ENCODE measurements around the gene IGF2BP3. TPM values are rescaled to one million over a fixed set of nuclear protein-coding genes. Genes with fewer than 3 reads are reported as not detected.
A peak's percentile ranks its signal among the peaks of the same experiment; 100 is the strongest.

IGF2BP3 gene
- total RNA-seq, 1 experiment from 2014 or later, result 111 TPM

DNA sequence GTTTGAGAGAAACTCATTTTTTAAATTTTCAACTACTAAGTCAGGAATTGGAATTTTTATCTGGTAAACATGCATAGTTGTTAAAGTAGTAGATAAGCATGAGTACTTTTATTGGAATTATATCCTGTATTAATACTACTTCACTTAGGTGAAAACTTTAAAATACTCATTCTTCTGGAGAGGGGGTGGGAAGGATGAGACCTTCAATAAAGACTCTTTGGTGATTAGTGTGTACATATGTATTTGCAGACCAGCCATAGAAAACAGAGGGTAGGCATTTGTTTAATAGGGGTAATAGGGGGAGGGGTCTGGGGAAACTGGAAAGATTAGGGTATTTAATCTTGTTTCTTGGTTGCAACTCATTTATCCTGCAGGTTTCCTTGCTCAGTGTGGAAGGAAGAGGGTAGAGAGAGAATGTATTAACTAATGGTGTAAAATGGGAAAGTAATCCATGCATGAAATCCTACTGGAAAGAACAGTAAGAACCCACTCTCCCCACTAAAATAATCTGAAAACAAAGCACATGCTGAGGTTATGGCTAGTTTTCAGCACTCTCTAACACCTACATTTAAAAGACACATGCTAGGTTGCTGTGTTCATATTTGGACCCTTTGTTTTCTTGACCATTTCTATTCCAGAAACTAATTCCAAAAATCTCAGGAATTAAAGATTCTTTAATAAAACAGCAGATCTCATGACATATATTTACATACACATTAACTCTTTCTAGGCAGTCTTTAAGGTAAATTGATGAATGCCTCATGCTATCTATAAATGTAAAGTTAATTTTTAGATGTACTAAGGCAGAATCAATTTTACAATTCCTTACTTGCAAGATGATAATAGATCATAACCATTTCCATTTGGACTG, 6.2 kb upstream of the IGF2BP3 start:
- Mint-ChIP-seq H3K27ac (ENCODE audit: unreplicated experiment) (peak overlapping the region; percentile 63), H3K4me3 (ENCODE audit: low read depth, unreplicated experiment) (peak overlapping the region; percentile 69), H3K36me3 (ENCODE audit: insufficient read depth, unreplicated experiment) (peaks cover 44% of the 10 kb centered on the region), H3K27me3 (ENCODE audit: unreplicated experiment) (no peaks in the 10 kb centered on the region), H3K4me1 (ENCODE audit: low read depth, unreplicated experiment) (peaks cover 19% of the 10 kb centered on the region), H3K9me3 (ENCODE audit: low read depth, unreplicated experiment) (no peaks in the 10 kb centered on the region)
- TF ChIP-seq, protein P1, sequence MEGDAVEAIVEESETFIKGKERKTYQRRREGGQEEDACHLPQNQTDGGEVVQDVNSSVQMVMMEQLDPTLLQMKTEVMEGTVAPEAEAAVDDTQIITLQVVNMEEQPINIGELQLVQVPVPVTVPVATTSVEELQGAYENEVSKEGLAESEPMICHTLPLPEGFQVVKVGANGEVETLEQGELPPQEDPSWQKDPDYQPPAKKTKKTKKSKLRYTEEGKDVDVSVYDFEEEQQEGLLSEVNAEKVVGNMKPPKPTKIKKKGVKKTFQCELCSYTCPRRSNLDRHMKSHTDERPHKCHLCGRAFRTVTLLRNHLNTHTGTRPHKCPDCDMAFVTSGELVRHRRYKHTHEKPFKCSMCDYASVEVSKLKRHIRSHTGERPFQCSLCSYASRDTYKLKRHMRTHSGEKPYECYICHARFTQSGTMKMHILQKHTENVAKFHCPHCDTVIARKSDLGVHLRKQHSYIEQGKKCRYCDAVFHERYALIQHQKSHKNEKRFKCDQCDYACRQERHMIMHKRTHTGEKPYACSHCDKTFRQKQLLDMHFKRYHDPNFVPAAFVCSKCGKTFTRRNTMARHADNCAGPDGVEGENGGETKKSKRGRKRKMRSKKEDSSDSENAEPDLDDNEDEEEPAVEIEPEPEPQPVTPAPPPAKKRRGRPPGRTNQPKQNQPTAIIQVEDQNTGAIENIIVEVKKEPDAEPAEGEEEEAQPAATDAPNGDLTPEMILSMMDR (IDR thresholded peaks at IDR 0.05; ENCODE audit: unreplicated experiment), result no peak
- BruUV-seq (replicated peaks), result no TSS peak
- CTCF ChIA-PET, result no interaction called here
- intact Hi-C loops (cut with micrococcal nuclease; ENCODE audit: unreplicated experiment), result loop anchor here (2.0 kb wide), 1 partner anchor 52 kb away; no protein-coding TSS in a partner anchor
- no peak for DNase-seq

DNA sequence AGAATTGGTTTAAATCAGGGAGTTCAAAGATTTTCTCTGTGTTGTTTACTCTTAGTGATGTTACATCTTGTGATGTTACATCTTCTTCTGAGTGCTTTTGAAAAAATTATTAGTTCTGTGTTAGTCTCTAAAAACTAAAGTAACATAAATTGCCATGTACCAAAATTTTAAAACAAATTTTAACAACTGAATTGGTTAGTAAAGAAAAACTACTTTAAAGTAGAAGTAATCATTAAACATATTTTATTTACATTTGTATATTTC, 5.2 kb upstream of the IGF2BP3 start:
- CTCF ChIA-PET, result interaction anchor here (1.3 to 1.5 kb wide), 2 partner anchors 12 to 202 kb away, joined by 5 to 6 read pairs; no protein-coding TSS in a partner anchor
- Mint-ChIP-seq H3K4me3 (ENCODE audit: low read depth, unreplicated experiment) (peak overlapping the region; percentile 87), H3K27me3 (ENCODE audit: unreplicated experiment) (no peaks in the 10 kb centered on the region), H3K36me3 (ENCODE audit: insufficient read depth, unreplicated experiment) (peaks cover 54% of the 10 kb centered on the region), H3K9me3 (ENCODE audit: low read depth, unreplicated experiment) (no peaks in the 10 kb centered on the region), H3K4me1 (ENCODE audit: low read depth, unreplicated experiment) (peaks cover 19% of the 10 kb centered on the region), H3K27ac (ENCODE audit: unreplicated experiment) (peak overlapping the region; percentile 67)
- TF ChIP-seq, protein P1 (IDR thresholded peaks at IDR 0.05; ENCODE audit: unreplicated experiment), result no peak
- BruUV-seq (replicated peaks), result no TSS peak
- intact Hi-C loops (cut with micrococcal nuclease; ENCODE audit: unreplicated experiment), result no loop called here
- no peak for DNase-seq

DNA sequence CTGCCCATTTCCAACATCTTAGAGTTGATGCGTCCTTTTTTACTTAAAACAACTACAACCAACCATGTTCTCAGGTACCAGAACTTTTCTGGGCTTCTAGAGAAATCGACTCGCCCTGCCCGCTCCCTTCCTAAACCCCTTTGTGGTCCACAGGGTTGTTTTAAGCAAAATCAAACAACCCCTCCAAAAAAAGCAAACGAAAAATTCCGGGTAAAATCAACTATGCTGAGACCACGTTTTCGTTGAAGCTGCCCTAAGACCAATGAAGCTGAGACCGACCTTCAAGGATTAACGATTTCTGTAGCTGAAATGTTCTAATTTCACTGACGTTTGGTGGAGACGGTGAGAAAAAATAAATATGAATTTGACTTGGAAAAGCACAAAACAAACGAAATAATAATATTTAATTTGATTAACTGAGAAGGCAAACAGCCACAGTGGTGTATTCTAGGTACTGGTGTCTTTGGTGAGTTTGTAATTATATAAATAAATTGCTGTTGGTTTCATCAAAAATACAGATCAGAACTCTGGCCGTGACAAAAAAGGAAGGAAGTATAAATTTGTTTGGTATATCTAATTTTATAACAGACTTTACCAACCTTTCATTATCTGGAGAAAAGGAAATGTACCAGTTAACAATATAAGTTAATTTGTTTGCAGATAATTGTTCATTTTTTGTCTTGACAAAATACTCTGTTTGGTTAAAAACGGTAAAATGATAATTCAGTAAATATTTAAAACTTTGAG, 4.7 kb upstream of the IGF2BP3 start:
- TSS peak; percentile 23 for BruUV-seq (replicated peaks)
- Mint-ChIP-seq H3K4me1 (ENCODE audit: low read depth, unreplicated experiment) (peaks cover 19% of the 10 kb centered on the region), H3K27me3 (ENCODE audit: unreplicated experiment) (no peaks in the 10 kb centered on the region), H3K27ac (ENCODE audit: unreplicated experiment) (peak overlapping the region; percentile 67), H3K36me3 (ENCODE audit: insufficient read depth, unreplicated experiment) (peaks cover 59% of the 10 kb centered on the region), H3K4me3 (ENCODE audit: low read depth, unreplicated experiment) (peak overlapping the region; percentile 87), H3K9me3 (ENCODE audit: low read depth, unreplicated experiment) (no peaks in the 10 kb centered on the region)
- TF ChIP-seq, protein P1 (IDR thresholded peaks at IDR 0.05; ENCODE audit: unreplicated experiment), result no peak
- CTCF ChIA-PET, result interaction anchor here (1.0 to 1.5 kb wide), 3 partner anchors 12 to 202 kb away, joined by 3 to 6 read pairs (median 5); no protein-coding TSS in a partner anchor
- intact Hi-C loops (cut with micrococcal nuclease; ENCODE audit: unreplicated experiment), result no loop called here
- DNase-seq, result no peak

DNA sequence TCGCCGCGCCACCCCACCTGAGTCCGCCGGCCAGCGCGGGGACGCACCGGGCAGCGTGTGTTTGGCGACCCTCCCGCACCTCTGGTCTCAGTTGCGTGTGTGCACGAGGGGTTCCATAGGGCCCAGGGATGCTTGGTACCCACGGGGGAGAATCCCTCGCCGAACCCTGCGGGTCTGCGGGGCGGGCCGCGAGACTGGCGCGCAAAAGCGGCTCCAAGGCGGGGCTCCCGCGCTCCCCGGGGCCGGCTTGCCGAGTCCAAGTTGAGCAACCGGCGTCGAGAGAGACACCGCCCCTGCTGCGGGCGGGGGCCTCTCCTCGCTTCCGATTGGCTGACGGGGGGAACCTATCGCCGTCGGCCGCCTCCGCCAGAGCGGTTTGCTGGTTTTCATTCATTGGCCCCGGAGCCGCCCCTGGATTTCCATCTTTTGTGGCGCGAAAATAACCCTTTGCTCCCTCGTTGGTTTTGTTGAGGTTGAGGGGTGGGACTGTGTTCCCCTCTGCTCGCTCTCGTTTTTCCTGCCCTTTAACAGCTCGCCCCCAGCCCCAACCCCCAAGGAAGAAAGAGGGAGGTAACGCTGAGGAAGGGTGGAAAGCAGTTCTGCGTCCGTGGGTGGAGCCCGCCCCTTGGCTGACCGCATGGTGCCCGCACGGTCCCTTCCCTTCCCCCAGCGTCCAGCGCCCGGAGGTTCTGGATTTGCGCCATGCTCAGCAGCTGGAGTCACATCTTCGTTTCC, 4.0 kb upstream of the IGF2BP3 start:
- CTCF ChIA-PET, result interaction anchor here (1.0 to 1.5 kb wide), 3 partner anchors 11 to 201 kb away, joined by 3 to 6 read pairs (median 5); no protein-coding TSS in a partner anchor

More for the DNA sequence above, 4.0 kb upstream of the IGF2BP3 start:
- intact Hi-C loops (cut with micrococcal nuclease; ENCODE audit: unreplicated experiment), result no loop called here
- peak overlapping the region; percentile 87 for H3K4me3 Mint-ChIP-seq (ENCODE audit: low read depth, unreplicated experiment)
- DNase-seq, result peak; percentile 100
- peak overlapping the region; percentile 67 for H3K27ac Mint-ChIP-seq (ENCODE audit: unreplicated experiment)
- peaks cover 64% of the 10 kb centered on the region for H3K36me3 Mint-ChIP-seq (ENCODE audit: insufficient read depth, unreplicated experiment)
- peaks cover 19% of the 10 kb centered on the region for H3K4me1 Mint-ChIP-seq (ENCODE audit: low read depth, unreplicated experiment)
- no peaks in the 10 kb centered on the region for H3K27me3 Mint-ChIP-seq (ENCODE audit: unreplicated experiment)
- H3K9me3 Mint-ChIP-seq (ENCODE audit: low read depth, unreplicated experiment), result no peaks in the 10 kb centered on the region
- TF ChIP-seq, protein P1 (IDR thresholded peaks at IDR 0.05; ENCODE audit: unreplicated experiment), result no peak
- no TSS peak for BruUV-seq (replicated peaks)

Data from Calu3 (cell line).